HG03103 (cell line): Measurements from ENCODE around the gene SNIP1.
"Not testable (repeated sequence)": the region's sequence is repeated elsewhere in the genome, so short reads cannot be mapped to it uniquely, and the experiment has no call there.

Source experiments
- ATAC-seq: cut with Tn5 transposase; IDR thresholded peaks from one replicate; pipeline ENCODE4 v1.9.1; 2021; ENCODE audit warnings: low read depth; ENCODE audit not compliant: unreplicated experiment

The SNIP1 gene

DNA sequence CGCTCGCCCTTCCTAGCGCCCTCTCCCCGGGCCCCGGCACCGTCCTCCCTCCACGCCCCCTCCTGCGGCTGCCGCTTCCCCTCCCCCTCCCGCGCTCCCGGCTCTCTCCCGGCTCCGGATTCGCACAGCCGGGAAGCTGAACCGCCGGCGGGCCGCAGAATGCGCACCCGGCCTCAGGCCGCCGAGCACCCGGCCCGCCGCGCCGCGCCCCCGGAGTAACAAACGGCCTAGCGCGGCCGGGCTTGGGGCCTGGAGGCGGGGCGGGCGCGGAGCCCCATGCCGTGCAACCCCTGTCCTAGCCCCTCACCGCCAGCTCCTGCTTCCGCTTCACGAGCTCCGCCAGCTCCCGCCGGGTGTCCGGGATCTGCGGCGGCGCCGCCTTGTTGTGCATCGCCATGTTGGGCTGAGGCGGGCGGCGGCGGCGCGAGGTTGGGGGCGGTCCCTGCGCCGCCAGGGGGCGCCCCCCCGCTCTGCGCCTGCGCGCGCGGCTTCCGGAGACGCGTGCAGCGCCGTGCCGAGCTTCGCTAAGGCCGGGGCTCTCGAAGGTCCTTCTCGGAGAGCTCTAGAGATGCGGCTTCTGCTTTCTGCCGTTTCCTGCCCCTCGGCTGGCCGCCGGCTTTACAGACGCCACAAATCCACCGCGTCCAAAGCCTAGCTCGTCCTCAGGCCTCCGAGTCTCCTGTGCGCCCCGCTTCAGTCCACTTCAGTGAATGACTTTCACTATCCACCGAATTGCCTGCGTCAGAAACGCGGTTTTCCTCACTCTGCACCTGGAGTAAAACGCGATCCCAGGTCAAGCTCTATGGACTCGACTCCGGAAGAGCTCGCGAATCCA lies 39.5 kb downstream of the SNIP1 start, which contains the start of gene MEAF6:
TSS of gene MEAF6 (minus strand) at position 417 of the 835 bp plus-strand sequence. CDS start at position 397, 20 bp downstream.
- peak; percentile 78 for ATAC-seq

GRCh38 chr1:37513795-37514349 lies 40.2 kb downstream of the SNIP1 start:
- peak; percentile 34 for ATAC-seq

DNA sequence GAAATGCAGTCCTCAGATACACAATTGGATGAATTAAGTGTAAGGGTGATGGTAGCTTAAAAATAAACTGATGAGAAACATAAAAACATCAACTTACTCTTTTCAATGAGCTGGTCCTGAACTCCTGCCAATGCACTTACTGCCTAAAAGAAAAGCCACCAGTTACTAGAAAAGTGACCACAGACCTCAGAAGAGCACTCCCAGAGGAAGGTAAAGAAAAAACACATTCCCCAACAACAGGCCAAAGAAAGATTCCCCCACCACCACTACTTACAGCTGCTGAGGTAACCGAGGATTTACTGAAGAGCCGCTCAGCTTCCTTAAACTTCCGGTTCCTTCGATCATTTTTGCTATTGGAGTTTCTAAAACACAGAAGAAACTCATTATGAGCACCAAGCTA lies 44.9 kb downstream of the SNIP1 start:
- no peak for ATAC-seq

DNA sequence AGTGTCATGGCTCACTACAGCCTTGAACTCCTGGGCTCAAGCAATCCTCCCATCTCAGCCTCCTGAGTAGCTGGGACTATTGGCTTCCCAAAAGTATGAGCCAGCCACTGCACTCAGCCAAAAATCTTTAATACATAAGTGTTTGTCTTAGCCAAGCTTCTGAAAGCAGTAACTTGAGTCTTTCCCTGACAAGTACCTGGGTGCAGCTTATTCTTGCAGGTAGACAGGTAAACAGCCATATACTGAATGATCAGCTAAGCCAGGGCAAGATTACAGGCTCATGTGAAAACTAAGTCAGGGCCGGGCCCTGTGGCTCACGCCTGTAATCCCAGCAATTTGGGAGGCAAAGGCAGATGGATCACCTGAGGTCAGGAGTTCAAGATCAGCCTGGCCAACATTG lies 47.4 kb downstream of the SNIP1 start:
- no peak for ATAC-seq

GRCh38 chr1:37502791-37503190 lies 51.3 kb downstream of the SNIP1 start:
- ATAC-seq = not testable (repeated sequence)

- no peak for ATAC-seq
These were observed 52.0 kb downstream of the SNIP1 start for GRCh38 chr1:37502104-37502503.

DNA sequence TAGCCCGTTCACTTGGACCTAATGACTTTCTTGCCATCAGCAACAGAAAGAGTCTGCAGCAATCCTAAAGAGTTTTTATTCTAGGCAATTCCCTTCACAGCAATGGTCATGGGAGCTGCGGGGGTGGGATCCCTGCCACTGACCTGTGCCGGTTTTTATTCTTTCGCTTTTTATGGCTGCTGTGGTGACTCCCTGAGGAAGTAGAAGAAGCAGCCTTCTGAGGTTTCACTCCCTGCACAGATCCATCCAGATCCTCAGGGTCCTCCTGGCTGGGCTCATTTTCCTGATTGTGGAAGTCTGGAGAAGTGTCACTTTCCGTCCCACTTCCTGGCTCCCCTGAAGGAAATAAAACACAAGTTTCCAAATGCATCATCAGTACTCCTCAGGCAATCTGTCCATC lies 52.4 kb downstream of the SNIP1 start:
- ATAC-seq = no peak

DNA sequence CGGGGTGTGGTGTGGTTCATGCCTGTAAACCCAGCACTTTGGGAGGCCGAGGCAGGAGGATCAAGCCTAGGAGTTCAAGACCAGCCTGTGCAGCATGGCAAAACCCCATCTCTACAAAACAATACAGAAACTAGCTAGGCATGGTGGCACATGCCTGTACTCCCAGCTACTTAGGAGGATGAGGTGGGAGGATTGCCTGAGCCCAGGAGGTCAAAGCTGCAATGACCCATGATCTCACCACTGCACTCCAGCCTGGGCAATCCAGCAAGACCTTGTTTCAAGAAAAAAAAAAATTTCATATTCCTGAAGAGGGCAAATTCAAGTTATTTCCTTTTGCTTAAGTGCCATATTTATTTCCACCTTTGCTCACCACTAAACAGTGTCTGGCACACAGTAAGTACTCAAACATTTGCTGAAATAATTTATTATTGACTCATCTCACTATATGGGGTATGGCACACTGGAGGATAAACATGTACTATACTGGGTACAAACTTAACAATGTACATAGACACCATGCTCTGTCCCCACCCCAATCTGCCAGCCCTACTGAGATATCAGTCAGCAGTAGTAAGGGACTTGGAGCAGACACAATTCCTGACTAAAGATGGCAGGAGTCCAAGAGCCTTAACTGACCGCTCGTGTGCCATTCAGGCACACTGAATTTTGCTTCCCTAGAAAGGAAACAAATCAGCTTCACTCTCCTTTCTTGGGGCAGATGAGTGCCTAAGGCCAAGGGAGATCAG lies 55.0 kb downstream of the SNIP1 start:
- ATAC-seq = no peak

DNA sequence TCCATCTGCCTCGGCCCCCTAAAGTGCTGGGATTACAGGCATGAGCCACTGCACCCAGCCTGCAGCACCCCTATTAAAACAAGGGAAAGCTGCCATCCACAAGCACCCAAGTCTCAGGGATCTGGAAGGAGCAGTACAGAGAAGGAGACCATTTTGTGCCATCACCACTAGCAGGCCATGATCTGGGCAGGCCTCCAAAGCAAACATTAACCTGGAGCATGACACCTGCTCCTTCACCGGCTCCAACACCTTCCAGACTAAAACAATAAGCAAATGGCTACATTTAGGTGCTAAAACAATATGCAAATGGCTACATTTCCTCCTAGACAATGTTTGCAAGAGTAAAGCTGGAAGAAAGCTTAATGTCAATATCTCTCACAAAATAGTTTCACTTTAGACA lies 56.3 kb downstream of the SNIP1 start:
- no peak for ATAC-seq

- ATAC-seq = no peak
These were observed 58.2 kb downstream of the SNIP1 start for GRCh38 chr1:37495875-37496274.

- no peak for ATAC-seq
These were observed 60.6 kb downstream of the SNIP1 start for GRCh38 chr1:37493336-37494098.

DNA sequence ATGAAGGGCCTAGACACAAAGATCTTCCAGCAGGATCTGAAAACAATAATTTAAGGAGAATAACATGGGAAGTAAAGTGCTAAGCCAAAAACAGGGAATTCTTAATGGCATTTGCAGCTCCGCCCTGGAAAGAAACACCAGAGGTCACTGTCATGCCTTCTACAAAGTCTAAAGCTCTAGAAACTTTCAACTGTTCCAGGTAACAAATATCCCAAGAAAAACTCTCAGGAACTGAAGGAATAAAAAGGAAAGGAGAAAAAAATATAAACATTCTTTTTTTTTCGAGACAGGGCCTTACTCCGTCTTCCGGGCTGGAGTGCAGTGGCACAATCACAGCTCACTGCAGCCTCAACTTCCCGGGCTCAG lies 66.5 kb downstream of the SNIP1 start:
- no peak for ATAC-seq

GRCh38 chr1:37486680-37487618 lies 67.1 kb downstream of the SNIP1 start:
- no peak for ATAC-seq

- no peak for ATAC-seq
These were observed 68.0 kb downstream of the SNIP1 start for GRCh38 chr1:37485902-37486679.
